Smooth muscle cell (in vitro differentiated cells): ENCODE data around the gene PKN1. TPM values are rescaled to one million over a fixed set of nuclear protein-coding genes. Genes with fewer than 3 reads are reported as not detected.

Experiments
- DNase-seq: peaks from one replicate; lab custom pipeline; 2025; ENCODE audit not compliant: unreplicated experiment; lab: John Stamatoyannopoulos, UW
- H2AFZ ChIP-seq: fragments of 200-600 bp; sonication (generic); 2 replicates; pipeline ENCODE4 v1.6.0; 2016; ENCODE audit warnings: antibody characterized with exemption, low read depth, mild to moderate bottlenecking
- H3F3A ChIP-seq: fragments of 200-600 bp; sonication (generic); 2 replicates; pipeline ENCODE4 v1.6.0; 2017; ENCODE audit warnings: antibody characterized with exemption, low read depth
- H3K27ac ChIP-seq: fragments of 200-600 bp; sonication (generic); 2 replicates; pipeline ENCODE4 v1.5.1; 2016; ENCODE audit warnings: low read depth, mild to moderate bottlenecking
- H3K27me3 ChIP-seq: fragments of 200-600 bp; sonication (generic); 2 replicates; pipeline ENCODE4 v1.6.1; 2016; ENCODE audit warnings: low read depth, mild to moderate bottlenecking
- H3K36me3 ChIP-seq: fragments of 200-600 bp; sonication (generic); 2 replicates; pipeline ENCODE4 v1.5.1; 2016; ENCODE audit warnings: low read depth
- H3K4me1 ChIP-seq: fragments of 200-600 bp; sonication (generic); 2 replicates; pipeline ENCODE4 v1.5.1; 2016; ENCODE audit warnings: low read depth
- H3K4me2 ChIP-seq: fragments of 200-600 bp; sonication (generic); 2 replicates; pipeline ENCODE4 v1.6.0; 2016; ENCODE audit warnings: mild to moderate bottlenecking
- H3K4me3 ChIP-seq: fragments of 200-600 bp; sonication (generic); 2 replicates; pipeline ENCODE4 v1.5.1; 2016; ENCODE audit warnings: mild to moderate bottlenecking
- H3K79me2 ChIP-seq: fragments of 200-600 bp; sonication (generic); 2 replicates; pipeline ENCODE4 v1.6.0; 2016; ENCODE audit warnings: low read depth, mild to moderate bottlenecking
- H3K9ac ChIP-seq: fragments of 200-600 bp; sonication (generic); 2 replicates; pipeline ENCODE4 v1.6.0; 2016; ENCODE audit warnings: low read depth
- H3K9me3 ChIP-seq: fragments of 200-600 bp; sonication (generic); replicated peaks from 2 replicates; pipeline ENCODE4 v1.5.1; 2016; ENCODE audit warnings: low read depth
- H4K20me1 ChIP-seq: fragments of 200-600 bp; sonication (generic); 2 replicates; pipeline ENCODE4 v1.6.0; 2016; ENCODE audit warnings: low read depth
- WGBS: methylation state at CpG from one replicate; pipeline ENCODE4 v1.1.7; 2016; ENCODE audit warnings: low lambda C conversion rate; 5-methylcytosine and 5-hydroxymethylcytosine counted together
- polyA plus RNA-seq: library from polyadenylated mRNA; unstranded; fragments of >200 nt; fragmentation: Nextera tagmentation; extraction: Ambion mirVana; gene quantifications from 2 replicates; pipeline ENCODE4 v1.2.1, GENCODE V29; 2016
- total RNA-seq: library from RNA; depleted of rRNA; stranded (reverse); fragments of >200 nt; gene quantifications from 2 replicates; pipeline ENCODE4 v1.2.3, GENCODE V29; 2014
- TF ChIP-seq, protein P1 (sequence below): fragments of 200-600 bp; sonication (generic); IDR thresholded peaks from 2 replicates; pipeline ENCODE4 v1.5.1; 2017; ENCODE audit warnings: borderline replicate concordance, mild to moderate bottlenecking, antibody characterized with exemption; ENCODE audit not compliant: insufficient read depth, poor library complexity, severe bottlenecking

PKN1 gene
- total and polyA plus RNA-seq, 2 experiments from 2014 or later = 28.0 to 64.8 TPM

GRCh38 chr19:14440049-14440448, 6.9 kb downstream of the PKN1 start:
- Histone ChIP-seq H3K4me1 (no peaks in the 10 kb centered on the region), H4K20me1 (peaks cover 31% of the 10 kb centered on the region), H3K4me2 (no peak overlapping the region), H3K79me2 (peaks cover 16% of the 10 kb centered on the region), H3K4me3 (no peak overlapping the region), H3K36me3 (no peaks in the 10 kb centered on the region), H2AFZ (no peak overlapping the region), H3K27ac (no peak overlapping the region), H3F3A (no peaks in the 10 kb centered on the region), H3K9me3 (no peaks in the 10 kb centered on the region), H3K9ac (no peak overlapping the region), H3K27me3 (no peaks in the 10 kb centered on the region)
- no peak for DNase-seq
- 77% methylated on average over 9 of the region's 9 CpGs for WGBS
- TF ChIP-seq, protein P1, sequence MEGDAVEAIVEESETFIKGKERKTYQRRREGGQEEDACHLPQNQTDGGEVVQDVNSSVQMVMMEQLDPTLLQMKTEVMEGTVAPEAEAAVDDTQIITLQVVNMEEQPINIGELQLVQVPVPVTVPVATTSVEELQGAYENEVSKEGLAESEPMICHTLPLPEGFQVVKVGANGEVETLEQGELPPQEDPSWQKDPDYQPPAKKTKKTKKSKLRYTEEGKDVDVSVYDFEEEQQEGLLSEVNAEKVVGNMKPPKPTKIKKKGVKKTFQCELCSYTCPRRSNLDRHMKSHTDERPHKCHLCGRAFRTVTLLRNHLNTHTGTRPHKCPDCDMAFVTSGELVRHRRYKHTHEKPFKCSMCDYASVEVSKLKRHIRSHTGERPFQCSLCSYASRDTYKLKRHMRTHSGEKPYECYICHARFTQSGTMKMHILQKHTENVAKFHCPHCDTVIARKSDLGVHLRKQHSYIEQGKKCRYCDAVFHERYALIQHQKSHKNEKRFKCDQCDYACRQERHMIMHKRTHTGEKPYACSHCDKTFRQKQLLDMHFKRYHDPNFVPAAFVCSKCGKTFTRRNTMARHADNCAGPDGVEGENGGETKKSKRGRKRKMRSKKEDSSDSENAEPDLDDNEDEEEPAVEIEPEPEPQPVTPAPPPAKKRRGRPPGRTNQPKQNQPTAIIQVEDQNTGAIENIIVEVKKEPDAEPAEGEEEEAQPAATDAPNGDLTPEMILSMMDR = no peak

DNA sequence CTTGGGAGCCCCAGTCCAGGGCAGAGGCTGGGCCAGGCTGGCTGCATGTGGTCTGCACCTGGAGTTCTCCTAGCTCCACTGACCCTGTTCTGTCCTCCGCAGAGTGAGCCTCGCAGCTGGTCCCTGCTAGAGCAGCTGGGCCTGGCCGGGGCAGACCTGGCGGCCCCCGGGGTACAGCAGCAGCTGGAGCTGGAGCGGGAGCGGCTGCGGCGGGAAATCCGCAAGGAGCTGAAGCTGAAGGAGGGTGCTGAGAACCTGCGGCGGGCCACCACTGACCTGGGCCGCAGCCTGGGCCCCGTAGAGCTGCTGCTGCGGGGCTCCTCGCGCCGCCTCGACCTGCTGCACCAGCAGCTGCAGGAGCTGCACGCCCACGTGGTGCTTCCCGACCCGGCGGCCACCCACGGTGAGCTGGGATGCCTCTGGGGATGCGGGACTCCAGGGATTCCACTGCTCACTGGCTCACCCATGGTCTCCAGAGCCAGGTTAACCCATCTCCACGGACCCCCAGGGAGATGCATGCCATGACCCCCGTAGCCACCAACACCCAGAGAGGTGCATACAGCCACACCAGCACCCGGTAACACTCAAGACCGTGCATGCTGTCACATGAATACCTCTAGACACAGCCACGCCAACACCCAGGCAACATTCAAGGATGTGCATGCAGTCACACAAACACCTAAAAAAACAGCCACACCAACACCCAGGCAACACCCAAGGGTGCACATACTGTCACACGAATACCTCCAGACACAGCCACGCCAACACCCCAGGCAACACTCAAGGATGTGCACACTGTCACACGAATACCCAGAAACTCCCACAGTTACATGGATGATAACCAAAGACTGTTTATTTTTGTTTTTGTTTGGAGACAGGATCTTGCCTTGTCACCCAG, 8.2 kb downstream of the PKN1 start:
- Histone ChIP-seq H3K9me3 (no peaks in the 10 kb centered on the region), H4K20me1 (peaks cover 27% of the 10 kb centered on the region), H3K79me2 (peaks cover 16% of the 10 kb centered on the region), H3K36me3 (no peaks in the 10 kb centered on the region), H3K27me3 (no peaks in the 10 kb centered on the region), H2AFZ (no peak overlapping the region), H3F3A (no peaks in the 10 kb centered on the region), H3K4me1 (no peaks in the 10 kb centered on the region), H3K9ac (no peak overlapping the region), H3K4me3 (no peak overlapping the region), H3K27ac (no peak overlapping the region), H3K4me2 (no peak overlapping the region)
- TF ChIP-seq, protein P1 = no peak
- WGBS = 94% methylated on average over 34 of the region's 34 CpGs
- DNase-seq = no peak

DNA sequence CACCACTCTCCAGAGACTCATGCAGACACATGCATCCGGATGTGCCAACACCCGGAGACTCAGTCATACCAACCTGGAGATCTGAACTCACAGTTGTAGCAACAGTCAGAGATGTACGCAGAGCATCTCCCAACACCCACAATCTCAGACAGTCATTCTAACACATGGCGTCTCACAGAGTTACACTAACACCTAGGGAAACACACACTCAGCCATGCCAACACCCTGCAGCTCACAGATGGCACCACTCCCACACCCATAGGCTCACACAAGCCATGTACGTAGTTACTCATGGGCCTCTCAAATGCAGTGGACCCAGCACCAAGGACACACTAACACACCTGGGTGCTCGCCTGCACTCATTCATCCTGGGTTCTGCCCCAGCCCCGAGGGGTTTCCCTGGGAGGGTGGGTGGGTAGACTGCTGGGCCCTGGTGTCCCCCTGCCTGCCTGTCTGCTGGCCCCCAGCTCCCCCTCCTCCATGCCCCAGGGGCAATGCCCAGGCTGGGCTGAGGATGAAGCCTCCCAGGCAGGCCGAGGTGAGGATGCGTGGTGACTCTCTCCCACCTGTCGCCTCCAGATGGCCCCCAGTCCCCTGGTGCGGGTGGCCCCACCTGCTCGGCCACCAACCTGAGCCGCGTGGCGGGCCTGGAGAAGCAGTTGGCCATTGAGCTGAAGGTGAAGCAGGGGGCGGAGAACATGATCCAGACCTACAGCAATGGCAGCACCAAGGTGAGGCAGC, 10.0 kb downstream of the PKN1 start:
- Histone ChIP-seq H3K36me3 (no peaks in the 10 kb centered on the region), H2AFZ (no peak overlapping the region), H3K9me3 (no peaks in the 10 kb centered on the region), H3K4me2 (no peak overlapping the region), H4K20me1 (peaks cover 18% of the 10 kb centered on the region), H3K27me3 (no peaks in the 10 kb centered on the region), H3K27ac (no peak overlapping the region), H3K4me3 (no peak overlapping the region), H3F3A (no peaks in the 10 kb centered on the region), H3K4me1 (no peaks in the 10 kb centered on the region), H3K79me2 (peaks cover 5% of the 10 kb centered on the region), H3K9ac (no peak overlapping the region)
- no peak for DNase-seq
- TF ChIP-seq, protein P1 = no peak
- 96% methylated on average over 15 of the region's 16 CpGs for WGBS
